Measurements from ENCODE around the gene MGAT5B. TPM values are rescaled to one million over a fixed set of nuclear protein-coding genes. Genes with fewer than 3 reads are reported as not detected.

MGAT5B gene
- total RNA-seq, 1 experiment from 2014 or later = 1.0 TPM

GRCh38 chr17:76997981-76998531 is 129.9 kb downstream of the MGAT5B start:
- BruUV-seq (replicated peaks) = no TSS peak
- no peaks in the 10 kb centered on the region for H3K9me3 Mint-ChIP-seq (ENCODE audit: low read depth, unreplicated experiment)
- DNase-seq = no peak
- H3K27me3 Mint-ChIP-seq (ENCODE audit: unreplicated experiment) = peaks cover 58% of the 10 kb centered on the region
- no peak overlapping the region for H3K27ac Mint-ChIP-seq (ENCODE audit: unreplicated experiment)
- H3K36me3 Mint-ChIP-seq (ENCODE audit: insufficient read depth, unreplicated experiment) = peaks cover 6% of the 10 kb centered on the region
- CTCF ChIA-PET = no interaction called here
- intact Hi-C loops (cut with micrococcal nuclease; ENCODE audit: unreplicated experiment) = no loop called here
- H3K4me3 Mint-ChIP-seq (ENCODE audit: low read depth, unreplicated experiment) = no peak overlapping the region
- H3K4me1 Mint-ChIP-seq (ENCODE audit: low read depth, unreplicated experiment) = peaks cover 16% of the 10 kb centered on the region
- TF ChIP-seq, protein P1, sequence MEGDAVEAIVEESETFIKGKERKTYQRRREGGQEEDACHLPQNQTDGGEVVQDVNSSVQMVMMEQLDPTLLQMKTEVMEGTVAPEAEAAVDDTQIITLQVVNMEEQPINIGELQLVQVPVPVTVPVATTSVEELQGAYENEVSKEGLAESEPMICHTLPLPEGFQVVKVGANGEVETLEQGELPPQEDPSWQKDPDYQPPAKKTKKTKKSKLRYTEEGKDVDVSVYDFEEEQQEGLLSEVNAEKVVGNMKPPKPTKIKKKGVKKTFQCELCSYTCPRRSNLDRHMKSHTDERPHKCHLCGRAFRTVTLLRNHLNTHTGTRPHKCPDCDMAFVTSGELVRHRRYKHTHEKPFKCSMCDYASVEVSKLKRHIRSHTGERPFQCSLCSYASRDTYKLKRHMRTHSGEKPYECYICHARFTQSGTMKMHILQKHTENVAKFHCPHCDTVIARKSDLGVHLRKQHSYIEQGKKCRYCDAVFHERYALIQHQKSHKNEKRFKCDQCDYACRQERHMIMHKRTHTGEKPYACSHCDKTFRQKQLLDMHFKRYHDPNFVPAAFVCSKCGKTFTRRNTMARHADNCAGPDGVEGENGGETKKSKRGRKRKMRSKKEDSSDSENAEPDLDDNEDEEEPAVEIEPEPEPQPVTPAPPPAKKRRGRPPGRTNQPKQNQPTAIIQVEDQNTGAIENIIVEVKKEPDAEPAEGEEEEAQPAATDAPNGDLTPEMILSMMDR (IDR thresholded peaks at IDR 0.05; ENCODE audit: unreplicated experiment) = no peak

DNA sequence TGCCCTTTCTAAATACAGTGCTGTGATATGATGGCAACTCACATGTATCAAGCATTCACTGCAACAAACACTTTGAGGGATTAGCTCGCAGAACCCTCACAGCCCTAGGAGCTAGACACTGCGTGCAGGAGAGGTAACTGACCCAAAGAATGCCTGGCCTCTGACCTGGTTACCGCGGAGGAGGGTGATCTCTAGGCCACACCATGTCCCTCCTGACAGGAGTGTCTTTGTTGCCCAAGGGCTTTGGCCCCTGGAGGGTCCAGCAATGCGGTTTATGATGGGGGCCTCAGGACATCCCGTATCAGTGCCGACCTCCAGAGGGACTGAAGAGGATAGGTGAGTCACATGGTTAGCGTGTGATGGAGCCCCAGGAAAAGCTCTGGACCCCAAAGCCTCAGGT is 130.6 kb downstream of the MGAT5B start:
- intact Hi-C loops (cut with micrococcal nuclease; ENCODE audit: unreplicated experiment) = no loop called here
- Mint-ChIP-seq H3K4me3 (ENCODE audit: low read depth, unreplicated experiment) (no peak overlapping the region), H3K9me3 (ENCODE audit: low read depth, unreplicated experiment) (no peaks in the 10 kb centered on the region), H3K27me3 (ENCODE audit: unreplicated experiment) (peaks cover 50% of the 10 kb centered on the region), H3K27ac (ENCODE audit: unreplicated experiment) (no peak overlapping the region), H3K4me1 (ENCODE audit: low read depth, unreplicated experiment) (peaks cover 17% of the 10 kb centered on the region), H3K36me3 (ENCODE audit: insufficient read depth, unreplicated experiment) (peaks cover 6% of the 10 kb centered on the region)
- DNase-seq = no peak
- CTCF ChIA-PET = interaction anchor here (0.5 kb wide), 1 partner anchor 15 kb away, joined by 5 read pairs; no protein-coding TSS in a partner anchor
- BruUV-seq (replicated peaks) = no TSS peak
- TF ChIP-seq, protein P1 (IDR thresholded peaks at IDR 0.05; ENCODE audit: unreplicated experiment) = no peak

Other genes with a start within 250 kb of the MGAT5B start
- gene ST6GALNAC1, start 224.6 kb upstream of the MGAT5B start, total RNA-seq (2022) = 52.2 and 52.4 TPM in 2 replicates
- 6.5 and 9.9 TPM in 2 replicates for gene MXRA7, start 157.4 kb upstream of the MGAT5B start, total RNA-seq (2022)
- gene JMJD6, start 141.8 kb upstream of the MGAT5B start, total RNA-seq (2022) = 60.8 and 62.1 TPM in 2 replicates
- gene METTL23, start 141.6 kb upstream of the MGAT5B start, total RNA-seq (2022) = 56.1 and 58.1 TPM in 2 replicates
- 238 and 241 TPM in 2 replicates for gene SRSF2, start 131.1 kb upstream of the MGAT5B start, total RNA-seq (2022)
- 21.4 and 23.9 TPM in 2 replicates for gene MFSD11, start 130.3 kb upstream of the MGAT5B start, total RNA-seq (2022)

Data from Calu3 (cell line).